K562 (cell line): ENCODE results near the gene TAS1R3. TPM values are rescaled to one million over a fixed set of nuclear protein-coding genes. Genes with fewer than 3 reads are reported as not detected.

ENCODE experiments used
- ATAC-seq: fragments of 200-7000 bp; cut with Tn5 transposase; 3 replicates; pipeline ENCODE4 v1.9.1; 2020; ENCODE audit warnings: moderate library complexity
- BruUV-seq: library from RNA; stranded (reverse); fragments of 400-500 nt; replicated peaks from 2 replicates; lab custom pipeline; 2021; lab: Mats Ljungman, UMichigan
- CTCF ChIA-PET: fragments of 300-600 bp; formaldehyde crosslinking; extraction: SDS; loops from one replicate; lab custom pipeline; 2021; ENCODE audit warnings: low intra/inter-chr PET ratio; lab: Yijun Ruan, JAX
- POLR2A ChIA-PET: fragments of 300-600, 350-650 bp; sonication (Branson Sonifier 250); formaldehyde crosslinking; extraction: SDS; loops from one replicate; lab custom pipeline; 2021; ENCODE audit warnings: antibody characterized with exemption, inconsistent platforms; lab: Yijun Ruan, JAX
- DNase-seq, 4 experiments: peaks; one replicate each; pipeline versions ENCODE4 v3.0.0 to v3.0.0-alpha.2; 2011 to 2018; ENCODE audit warnings: low spot score in 3 of 4, mixed read lengths in 3 of 4; ENCODE audit errors: extremely low read depth in 1 of 4
- FAIRE-seq: peaks from 2 replicates; lab custom pipeline; 2011; peaks lifted over from hg19 to GRCh38; lab: Jason Lieb, UNC
- H2AFZ ChIP-seq: 2 replicates; pipeline ENCODE4 v1.6.0; 2011; ENCODE audit warnings: low read depth, low read length, control low read depth, inconsistent platforms
- H3K27ac ChIP-seq: fragments of 200-600 bp; 3 replicates; pipeline ENCODE4 v1.8.0; 2011; ENCODE audit warnings: low read depth, mild to moderate bottlenecking, control low read depth, inconsistent platforms, low read length, moderate library complexity, mixed read lengths; ENCODE audit errors: extremely low read depth
- H3K27me3 ChIP-seq, 2 experiments: fragments of 300-600 bp in 1 of 2; 2 replicates in 1 of 2; 3 replicates in 1 of 2; pipeline versions ENCODE4 v1.6.0 to v1.8.0; 2011; ENCODE audit warnings: inconsistent platforms in 2 of 2, low read length in 2 of 2, mild to moderate bottlenecking in 1 of 2, mixed read lengths in 1 of 2, moderate library complexity in 1 of 2; ENCODE audit not compliant: control insufficient read depth in 2 of 2, insufficient read depth in 2 of 2
- H3K36me3 ChIP-seq: fragments of 300-600 bp; 3 replicates; pipeline ENCODE4 v1.8.0; 2011; ENCODE audit warnings: mild to moderate bottlenecking, low read length, inconsistent platforms; ENCODE audit not compliant: control insufficient read depth, insufficient read depth
- H3K4me1 ChIP-seq, 2 experiments: fragments of 200-600 bp in 1 of 2; replicated peaks in 1 of 2; 2 replicates in 1 of 2; 3 replicates in 1 of 2; pipeline versions ENCODE4 v1.5.1 to v1.8.0; 2011; ENCODE audit warnings: inconsistent platforms in 2 of 2, low read length in 2 of 2, mild to moderate bottlenecking in 1 of 2, mixed read lengths in 1 of 2, moderate library complexity in 1 of 2; ENCODE audit not compliant: control insufficient read depth in 2 of 2, insufficient read depth in 2 of 2
- H3K4me2 ChIP-seq: 2 replicates; pipeline ENCODE4 v1.6.1; 2011; ENCODE audit warnings: low read length, control low read depth, inconsistent platforms, mixed read lengths; ENCODE audit not compliant: insufficient read depth
- H3K4me3 ChIP-seq: fragments of 200-600 bp; sonication (generic), shearing (Covaris generic); 2 replicates; pipeline ENCODE4 v1.5.1; 2016; ENCODE audit warnings: control low read depth, inconsistent platforms
- H3K79me2 ChIP-seq: fragments of 200-600 bp; 3 replicates; pipeline ENCODE4 v1.8.0; 2011; ENCODE audit warnings: low read length, inconsistent platforms; ENCODE audit not compliant: control insufficient read depth, insufficient read depth
- H3K9ac ChIP-seq, 2 experiments: 2 replicates each; pipeline versions ENCODE4 v1.6.0 to v1.6.1; 2011; ENCODE audit warnings: low read depth in 2 of 2, low read length in 2 of 2, control low read depth in 1 of 2, inconsistent platforms in 1 of 2, mild to moderate bottlenecking in 1 of 2, mixed read lengths in 1 of 2; ENCODE audit not compliant: insufficient read depth in 1 of 2
- H3K9me1 ChIP-seq: one replicate; pipeline ENCODE4 v1.6.0; 2011; ENCODE audit warnings: inconsistent platforms, mild to moderate bottlenecking, low read length, moderate library complexity; ENCODE audit not compliant: control insufficient read depth, insufficient read depth
- H3K9me3 ChIP-seq: replicated peaks from 2 replicates; pipeline ENCODE4 v1.5.1; 2011; ENCODE audit warnings: low read depth, low read length, inconsistent platforms; ENCODE audit not compliant: control insufficient read depth, insufficient read depth
- H4K20me1 ChIP-seq: replicated peaks from 2 replicates; pipeline ENCODE4 v1.6.1; 2011; ENCODE audit warnings: low read length, inconsistent platforms, mixed read lengths; ENCODE audit not compliant: control insufficient read depth, insufficient read depth
- CAMTA2 ChIP-seq: fragments of 250-450 bp; sonication (Bioruptor Pico); conservative IDR thresholded peaks from 2 replicates; pipeline ENCODE4 v1.5.1; 2022
- RB1 ChIP-seq: fragments of 450-650 bp; IDR thresholded peaks from 2 replicates; pipeline ENCODE4 v1.6.1; 2017; ENCODE audit warnings: low read depth, mild to moderate bottlenecking
- YY1 ChIP-seq, 3 experiments: IDR thresholded peaks; 2 replicates each; pipeline ENCODE4 v1.6.1; 2011; ENCODE audit warnings: low read length in 2 of 3, mild to moderate bottlenecking in 2 of 3, moderate library complexity in 2 of 3, borderline replicate concordance in 1 of 3, control low read depth in 1 of 3, low read depth in 1 of 3; ENCODE audit not compliant: insufficient read depth in 3 of 3, insufficient replicate concordance in 2 of 3, control insufficient read depth in 1 of 3, insufficient read length in 1 of 3; ENCODE audit errors: extremely low read depth in 1 of 3
- ZBTB17 ChIP-seq: fragments of 450-650 bp; formaldehyde crosslinking; IDR thresholded peaks from 2 replicates; pipeline ENCODE4 v1.4.0; 2020; ENCODE audit warnings: mild to moderate bottlenecking
- WGBS: fragments of 100-300 bp; shearing (Covaris generic); methylation state at CpG from one replicate; pipeline ENCODE4 v1.1.6; 2016; ENCODE audit warnings: low coverage, mixed read lengths; ENCODE audit not compliant: insufficient coverage; ENCODE audit errors: missing lambda C conversion rate; 5-methylcytosine and 5-hydroxymethylcytosine counted together
- in situ Hi-C: fragments of 300-500 bp; cut with MboI; formaldehyde crosslinking; loops from 4 replicates; pipeline ENCODE4 v1.15.0; 2018; ENCODE audit warnings: inconsistent platforms, mixed read lengths
- intact Hi-C: fragments of 100-400 bp; cut with micrococcal nuclease; formaldehyde crosslinking; loops from 2 replicates; pipeline ENCODE4 v1.14.2; 2022
- polyA plus RNA-seq, 8 experiments: library from polyadenylated mRNA; depleted of rRNA in 4 of 8; stranded (reverse) in 5 of 8; unstranded in 3 of 8; fragments of >200 nt; fragmentation: Nextera tagmentation in 2 of 8; fragmentation: Illumina TruSeq in 1 of 8; extraction: Ambion mirVana in 2 of 8; extraction: Trizol in 1 of 8; gene quantifications; 2 replicates each; pipeline versions ENCODE4 v1.2.1 to v1.2.3, GENCODE V29; 2011 to 2014; ENCODE audit warnings: inconsistent platforms in 1 of 8, missing spikeins in 1 of 8
- total RNA-seq, 7 experiments: library from RNA; depleted of rRNA in 6 of 7; stranded (reverse); fragments of >200 nt in 6 of 7; fragmentation: Illumina TruSeq in 2 of 7; extraction: Trizol in 2 of 7; gene quantifications; 2 replicates each; pipeline versions ENCODE4 v1.2.1 to v1.2.3, GENCODE V29; 2011 to 2021; ENCODE audit warnings: low replicate concordance in 1 of 7
- TF ChIP-seq, protein P1 (sequence below): fragments of 450-650 bp; formaldehyde crosslinking; IDR thresholded peaks from 2 replicates; pipeline ENCODE4 v1.4.0; 2020; ENCODE audit warnings: mild to moderate bottlenecking, moderate library complexity
- TF ChIP-seq, protein P2 (sequence below), 2 experiments: fragments of 200-800 bp in 1 of 2; sonication (Bioruptor generic) in 1 of 2; sonication (generic) in 1 of 2; formaldehyde crosslinking in 1 of 2; IDR thresholded peaks in 1 of 2; conservative IDR thresholded peaks in 1 of 2; 2 replicates each; pipeline versions ENCODE4 v1.5.0 to v1.6.1; 2016 to 2020; ENCODE audit warnings: missing compliant biosample characterization in 1 of 2, missing genetic modification characterization in 1 of 2, missing genetic modification reagents in 1 of 2
- TF ChIP-seq, protein P3 (sequence below), 3 experiments: IDR thresholded peaks in 2 of 3; conservative IDR thresholded peaks in 1 of 3; 2 replicates each; pipeline ENCODE4 v1.5.1; 2011 to 2012; ENCODE audit warnings: low read length in 3 of 3, mild to moderate bottlenecking in 3 of 3, control low read depth in 2 of 3, improper control_type of control experiment in 1 of 3, inconsistent platforms in 1 of 3, low read depth in 1 of 3, mixed read lengths in 1 of 3, moderate library complexity in 1 of 3; ENCODE audit not compliant: insufficient read depth in 2 of 3
- TF ChIP-seq, protein P4 (sequence below), 2 experiments: fragments of 450-650 bp; IDR thresholded peaks; 2 replicates each; pipeline ENCODE4 v1.6.1; 2016

Gene TAS1R3
- total and polyA plus RNA-seq, 9 of the 15 experiments (the other 6 are each of a cell fraction or from before 2014, with no cell fraction given), result 0.07 to 0.13 TPM; not detected in 7

DNA sequence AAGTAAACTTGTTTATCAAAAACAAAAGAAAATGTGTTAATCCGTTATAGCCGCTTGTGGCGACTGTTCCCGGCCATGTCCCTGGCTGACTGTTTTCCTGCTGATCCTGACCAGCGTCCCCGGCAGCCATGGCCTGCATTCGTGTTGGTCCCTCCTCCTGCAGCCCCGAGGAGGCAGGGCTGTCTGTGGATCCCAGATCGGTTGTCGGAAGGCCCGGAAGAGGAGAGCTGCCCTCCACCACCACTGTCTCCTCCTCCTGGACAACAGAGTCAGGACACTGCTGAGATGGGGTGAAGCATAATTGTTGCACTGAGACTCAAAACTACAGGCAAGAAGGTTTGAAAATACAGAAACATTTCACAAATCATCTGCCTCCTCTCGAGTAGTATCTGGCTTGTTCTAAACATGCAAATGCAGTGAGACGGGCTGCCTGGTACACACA, 30.9 kb downstream of the TAS1R3 start:
- ChIA-PET CTCF (no interaction called here), POLR2A (no interaction called here)
- H3K79me2 ChIP-seq, result peaks cover 6% of the 10 kb centered on the region; the same call in 2 of the 3 replicates
- H3K4me1 ChIP-seq, result peaks cover 19 to 51% of the 10 kb centered on the region in 2 experiments
- no peak for ATAC-seq
- H3K36me3 ChIP-seq, result no peaks in the 10 kb centered on the region
- peak overlapping the region; percentile 20; the same call in 1 of the 2 replicates for H2AFZ ChIP-seq
- no peak overlapping the region for H3K4me3 ChIP-seq
- H3K9me3 ChIP-seq, result peaks cover 12% of the 10 kb centered on the region
- TF ChIP-seq, protein P1, sequence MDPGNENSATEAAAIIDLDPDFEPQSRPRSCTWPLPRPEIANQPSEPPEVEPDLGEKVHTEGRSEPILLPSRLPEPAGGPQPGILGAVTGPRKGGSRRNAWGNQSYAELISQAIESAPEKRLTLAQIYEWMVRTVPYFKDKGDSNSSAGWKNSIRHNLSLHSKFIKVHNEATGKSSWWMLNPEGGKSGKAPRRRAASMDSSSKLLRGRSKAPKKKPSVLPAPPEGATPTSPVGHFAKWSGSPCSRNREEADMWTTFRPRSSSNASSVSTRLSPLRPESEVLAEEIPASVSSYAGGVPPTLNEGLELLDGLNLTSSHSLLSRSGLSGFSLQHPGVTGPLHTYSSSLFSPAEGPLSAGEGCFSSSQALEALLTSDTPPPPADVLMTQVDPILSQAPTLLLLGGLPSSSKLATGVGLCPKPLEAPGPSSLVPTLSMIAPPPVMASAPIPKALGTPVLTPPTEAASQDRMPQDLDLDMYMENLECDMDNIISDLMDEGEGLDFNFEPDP (CRISPR knock-in tag), result no peak
- peak in 1 of 3 experiments; percentile 28 for TF ChIP-seq YY1 (IDR thresholded peaks at IDR 0.05; ENCODE audit: borderline replicate concordance in 1 of 3, control insufficient read depth in 1 of 3, extremely low read depth in 1 of 3, insufficient read depth in 3 of 3, insufficient read length in 1 of 3, insufficient replicate concordance in 2 of 3, low read depth in 1 of 3, low read length in 2 of 3)
- no peak for TF ChIP-seq RB1
- TF ChIP-seq, protein P2, sequence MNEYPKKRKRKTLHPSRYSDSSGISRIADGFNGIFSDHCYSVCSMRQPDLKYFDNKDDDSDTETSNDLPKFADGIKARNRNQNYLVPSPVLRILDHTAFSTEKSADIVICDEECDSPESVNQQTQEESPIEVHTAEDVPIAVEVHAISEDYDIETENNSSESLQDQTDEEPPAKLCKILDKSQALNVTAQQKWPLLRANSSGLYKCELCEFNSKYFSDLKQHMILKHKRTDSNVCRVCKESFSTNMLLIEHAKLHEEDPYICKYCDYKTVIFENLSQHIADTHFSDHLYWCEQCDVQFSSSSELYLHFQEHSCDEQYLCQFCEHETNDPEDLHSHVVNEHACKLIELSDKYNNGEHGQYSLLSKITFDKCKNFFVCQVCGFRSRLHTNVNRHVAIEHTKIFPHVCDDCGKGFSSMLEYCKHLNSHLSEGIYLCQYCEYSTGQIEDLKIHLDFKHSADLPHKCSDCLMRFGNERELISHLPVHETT (CRISPR knock-in tag; conservative IDR thresholded peaks at IDR 0.05 in 1 of 2, IDR thresholded peaks at IDR 0.05 in 1 of 2), result no peak
- TF ChIP-seq, protein P3, sequence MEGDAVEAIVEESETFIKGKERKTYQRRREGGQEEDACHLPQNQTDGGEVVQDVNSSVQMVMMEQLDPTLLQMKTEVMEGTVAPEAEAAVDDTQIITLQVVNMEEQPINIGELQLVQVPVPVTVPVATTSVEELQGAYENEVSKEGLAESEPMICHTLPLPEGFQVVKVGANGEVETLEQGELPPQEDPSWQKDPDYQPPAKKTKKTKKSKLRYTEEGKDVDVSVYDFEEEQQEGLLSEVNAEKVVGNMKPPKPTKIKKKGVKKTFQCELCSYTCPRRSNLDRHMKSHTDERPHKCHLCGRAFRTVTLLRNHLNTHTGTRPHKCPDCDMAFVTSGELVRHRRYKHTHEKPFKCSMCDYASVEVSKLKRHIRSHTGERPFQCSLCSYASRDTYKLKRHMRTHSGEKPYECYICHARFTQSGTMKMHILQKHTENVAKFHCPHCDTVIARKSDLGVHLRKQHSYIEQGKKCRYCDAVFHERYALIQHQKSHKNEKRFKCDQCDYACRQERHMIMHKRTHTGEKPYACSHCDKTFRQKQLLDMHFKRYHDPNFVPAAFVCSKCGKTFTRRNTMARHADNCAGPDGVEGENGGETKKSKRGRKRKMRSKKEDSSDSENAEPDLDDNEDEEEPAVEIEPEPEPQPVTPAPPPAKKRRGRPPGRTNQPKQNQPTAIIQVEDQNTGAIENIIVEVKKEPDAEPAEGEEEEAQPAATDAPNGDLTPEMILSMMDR (IDR thresholded peaks at IDR 0.05 in 2 of 3, conservative IDR thresholded peaks at IDR 0.05 in 1 of 3; ENCODE audit: insufficient read depth in 2 of 3, low read depth in 1 of 3, low read length in 3 of 3), result 0 out of 6 replicates have a peak, but pooled peaks of 1 of the 3 experiments have one; percentile 8
- no peak for TF ChIP-seq CAMTA2
- TF ChIP-seq, protein P4, sequence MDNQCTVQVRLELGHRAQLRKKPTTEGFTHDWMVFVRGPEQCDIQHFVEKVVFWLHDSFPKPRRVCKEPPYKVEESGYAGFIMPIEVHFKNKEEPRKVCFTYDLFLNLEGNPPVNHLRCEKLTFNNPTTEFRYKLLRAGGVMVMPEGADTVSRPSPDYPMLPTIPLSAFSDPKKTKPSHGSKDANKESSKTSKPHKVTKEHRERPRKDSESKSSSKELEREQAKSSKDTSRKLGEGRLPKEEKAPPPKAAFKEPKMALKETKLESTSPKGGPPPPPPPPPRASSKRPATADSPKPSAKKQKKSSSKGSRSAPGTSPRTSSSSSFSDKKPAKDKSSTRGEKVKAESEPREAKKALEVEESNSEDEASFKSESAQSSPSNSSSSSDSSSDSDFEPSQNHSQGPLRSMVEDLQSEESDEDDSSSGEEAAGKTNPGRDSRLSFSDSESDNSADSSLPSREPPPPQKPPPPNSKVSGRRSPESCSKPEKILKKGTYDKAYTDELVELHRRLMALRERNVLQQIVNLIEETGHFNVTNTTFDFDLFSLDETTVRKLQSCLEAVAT (IDR thresholded peaks at IDR 0.05), result peak in 1 of 2 experiments; percentile 76; a peak in 2 of 4 replicates
- peak; percentile 58; the same call in 1 of the 2 replicates for TF ChIP-seq ZBTB17 (CRISPR knock-in tag)
- no peaks in the 10 kb centered on the region; a peak in 1 of 5 replicates for H3K27me3 ChIP-seq
- 0 out of 4 replicates have a peak overlapping the region, but pooled peaks of 1 of the 2 experiments have one; percentile 47 for H3K9ac ChIP-seq
- BruUV-seq, result no TSS peak
- no peak for FAIRE-seq
- intact Hi-C loops, result no loop called here
- H3K27ac ChIP-seq, result no peak overlapping the region
- in situ Hi-C loops, result loop anchor here (10.0 kb wide), 1 partner anchor 553 kb away; the partner anchor contains the start of genes CALML6 and TMEM52
- no peak overlapping the region for H3K4me2 ChIP-seq
- no peak for DNase-seq
- H4K20me1 ChIP-seq, result no peaks in the 10 kb centered on the region
- 40% methylated on average over 13 of the region's 13 CpGs for WGBS
- H3K9me1 ChIP-seq, result no peaks in the 10 kb centered on the region
